Panc1 (cell line): ENCODE measurements around the gene TENT5C. TPM values are rescaled to one million over a fixed set of nuclear protein-coding genes. Genes with fewer than 3 reads are reported as not detected.

Experiments used
- ATAC-seq: fragments of 200-7000 bp; cut with Tn5 transposase; 2 replicates; pipeline ENCODE4 v1.9.1; 2020; ENCODE audit warnings: mild to moderate bottlenecking, moderate library complexity
- BruUV-seq: library from RNA; stranded (reverse); fragments of 400-500 nt; replicated peaks from 2 replicates; lab custom pipeline; 2021; lab: Mats Ljungman, UMichigan
- CTCF ChIA-PET: fragments of 300-600 bp; sonication (Branson Sonifier 250); formaldehyde crosslinking; loops from one replicate; lab custom pipeline; 2022; ENCODE audit warnings: antibody characterized with exemption; lab: Charles Lee
- POLR2A ChIA-PET: fragments of 300-600 bp; sonication (Branson Sonifier 250); formaldehyde crosslinking; loops from one replicate; lab custom pipeline; 2022; ENCODE audit warnings: antibody characterized with exemption; lab: Charles Lee
- DNase-seq: peaks from one replicate; pipeline ENCODE4 v3.0.0-alpha.2; 2010; ENCODE audit warnings: low read depth, low spot score
- H3K27ac ChIP-seq: 2 replicates; pipeline ENCODE4 v1.5.1; 2011; ENCODE audit warnings: mild to moderate bottlenecking, low read length, inconsistent platforms
- H3K27me3 ChIP-seq: fragments of 200-500 bp; sonication (Bioruptor generic); 2 replicates; pipeline ENCODE4 v1.6.0; 2014; ENCODE audit warnings: low read length, inconsistent platforms; ENCODE audit not compliant: control insufficient read depth, insufficient read depth
- H3K36me3 ChIP-seq: fragments of 200-500 bp; sonication (Bioruptor generic); 2 replicates; pipeline ENCODE4 v1.5.1; 2014; ENCODE audit warnings: inconsistent platforms, mild to moderate bottlenecking, low read length, moderate library complexity; ENCODE audit not compliant: control insufficient read depth, insufficient read depth
- H3K4me1 ChIP-seq: 2 replicates; pipeline ENCODE4 v1.5.1; 2011; ENCODE audit warnings: inconsistent platforms, mild to moderate bottlenecking, low read length, moderate library complexity; ENCODE audit not compliant: control insufficient read depth, insufficient read depth
- H3K4me3 ChIP-seq, 2 experiments: 2 replicates each; pipeline ENCODE4 v1.5.1; 2011 to 2012; ENCODE audit warnings: low read depth in 2 of 2, low read length in 2 of 2, mild to moderate bottlenecking in 2 of 2, inconsistent platforms in 1 of 2, moderate library complexity in 1 of 2
- H3K9me3 ChIP-seq: fragments of 200-500 bp; sonication (Bioruptor generic); 2 replicates; pipeline ENCODE4 v1.5.1; 2014; ENCODE audit warnings: low read depth, mild to moderate bottlenecking, inconsistent platforms, low read length, moderate library complexity; ENCODE audit not compliant: control insufficient read depth, insufficient read depth
- POLR2AphosphoS5 ChIP-seq: IDR thresholded peaks from 2 replicates; pipeline ENCODE4 v1.6.1; 2012; ENCODE audit warnings: mild to moderate bottlenecking, low read depth, low read length, moderate library complexity
- SIN3A ChIP-seq: IDR thresholded peaks from 2 replicates; pipeline ENCODE4 v1.6.1; 2012; ENCODE audit warnings: low read depth, mild to moderate bottlenecking, low read length, moderate library complexity, borderline replicate concordance; ENCODE audit not compliant: insufficient read depth
- TCF7L2 ChIP-seq: IDR thresholded peaks from 2 replicates; pipeline ENCODE4 v1.6.1; 2011; ENCODE audit warnings: mild to moderate bottlenecking, low read depth, low read length, inconsistent platforms
- in situ Hi-C: cut with HindIII; loops from 2 replicates; pipeline ENCODE4 v1.10.0; 2016; ENCODE audit warnings: low sequenced_read_pairs, low pct_unique_long_range_greater_than_20kb
- intact Hi-C: fragments of 100-400 bp; cut with micrococcal nuclease; formaldehyde crosslinking; loops from one replicate; pipeline ENCODE4 v1.10.0; 2022; ENCODE audit not compliant: unreplicated experiment
- total RNA-seq: library from RNA; stranded (reverse); gene quantifications from one replicate; pipeline ENCODE4 v1.2.1, GENCODE V29; 2021; ENCODE audit not compliant: unreplicated experiment
- TF ChIP-seq, protein P1 (sequence below), 2 experiments: IDR thresholded peaks; 2 replicates each; pipeline ENCODE4 v1.6.1; 2011 to 2012; ENCODE audit warnings: low read depth in 2 of 2, control low read depth in 1 of 2, low read length in 1 of 2, mild to moderate bottlenecking in 1 of 2, moderate library complexity in 1 of 2; ENCODE audit not compliant: insufficient read depth in 1 of 2
- TF ChIP-seq, protein P2 (sequence below): fragments of 450-650 bp; IDR thresholded peaks from 2 replicates; pipeline ENCODE4 v1.5.1; 2017; ENCODE audit warnings: mild to moderate bottlenecking

The TENT5C gene
- total RNA-seq, 1 experiment from 2014 or later = 8.9 TPM

DNA sequence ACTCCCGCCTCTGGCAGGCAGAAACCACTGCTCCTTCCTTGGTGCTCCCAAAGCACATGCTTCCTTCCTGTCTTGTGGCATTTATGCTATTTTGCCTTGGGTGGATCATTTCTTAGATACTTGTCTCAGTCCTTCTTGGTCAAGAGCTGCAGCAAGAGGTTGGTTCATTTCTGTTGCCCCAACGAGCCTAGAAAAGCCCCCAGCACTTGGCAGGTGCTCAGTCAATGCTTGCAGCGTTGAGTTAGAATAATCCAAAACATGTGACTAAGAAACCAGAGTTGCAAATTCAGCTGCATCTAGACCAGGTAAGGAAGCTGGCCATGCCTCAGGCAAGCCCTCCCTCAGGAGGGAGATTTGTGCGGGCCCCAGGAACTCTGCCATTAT lies 42.4 kb upstream of the TENT5C start:
- no peak for DNase-seq
- intact Hi-C loops (no loop called here), in situ Hi-C loops (no loop called here)
- Histone ChIP-seq H3K4me3 (no peak overlapping the region), H3K27me3 (no peaks in the 10 kb centered on the region), H3K36me3 (no peaks in the 10 kb centered on the region), H3K27ac (no peak overlapping the region), H3K9me3 (no peaks in the 10 kb centered on the region), H3K4me1 (no peaks in the 10 kb centered on the region)
- no peak for TF ChIP-seq POLR2AphosphoS5
- TF ChIP-seq, protein P1, sequence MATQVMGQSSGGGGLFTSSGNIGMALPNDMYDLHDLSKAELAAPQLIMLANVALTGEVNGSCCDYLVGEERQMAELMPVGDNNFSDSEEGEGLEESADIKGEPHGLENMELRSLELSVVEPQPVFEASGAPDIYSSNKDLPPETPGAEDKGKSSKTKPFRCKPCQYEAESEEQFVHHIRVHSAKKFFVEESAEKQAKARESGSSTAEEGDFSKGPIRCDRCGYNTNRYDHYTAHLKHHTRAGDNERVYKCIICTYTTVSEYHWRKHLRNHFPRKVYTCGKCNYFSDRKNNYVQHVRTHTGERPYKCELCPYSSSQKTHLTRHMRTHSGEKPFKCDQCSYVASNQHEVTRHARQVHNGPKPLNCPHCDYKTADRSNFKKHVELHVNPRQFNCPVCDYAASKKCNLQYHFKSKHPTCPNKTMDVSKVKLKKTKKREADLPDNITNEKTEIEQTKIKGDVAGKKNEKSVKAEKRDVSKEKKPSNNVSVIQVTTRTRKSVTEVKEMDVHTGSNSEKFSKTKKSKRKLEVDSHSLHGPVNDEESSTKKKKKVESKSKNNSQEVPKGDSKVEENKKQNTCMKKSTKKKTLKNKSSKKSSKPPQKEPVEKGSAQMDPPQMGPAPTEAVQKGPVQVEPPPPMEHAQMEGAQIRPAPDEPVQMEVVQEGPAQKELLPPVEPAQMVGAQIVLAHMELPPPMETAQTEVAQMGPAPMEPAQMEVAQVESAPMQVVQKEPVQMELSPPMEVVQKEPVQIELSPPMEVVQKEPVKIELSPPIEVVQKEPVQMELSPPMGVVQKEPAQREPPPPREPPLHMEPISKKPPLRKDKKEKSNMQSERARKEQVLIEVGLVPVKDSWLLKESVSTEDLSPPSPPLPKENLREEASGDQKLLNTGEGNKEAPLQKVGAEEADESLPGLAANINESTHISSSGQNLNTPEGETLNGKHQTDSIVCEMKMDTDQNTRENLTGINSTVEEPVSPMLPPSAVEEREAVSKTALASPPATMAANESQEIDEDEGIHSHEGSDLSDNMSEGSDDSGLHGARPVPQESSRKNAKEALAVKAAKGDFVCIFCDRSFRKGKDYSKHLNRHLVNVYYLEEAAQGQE (IDR thresholded peaks at IDR 0.05; ENCODE audit: insufficient read depth in 1 of 2, low read depth in 2 of 2, low read length in 1 of 2) = no peak
- TF ChIP-seq, protein P2, sequence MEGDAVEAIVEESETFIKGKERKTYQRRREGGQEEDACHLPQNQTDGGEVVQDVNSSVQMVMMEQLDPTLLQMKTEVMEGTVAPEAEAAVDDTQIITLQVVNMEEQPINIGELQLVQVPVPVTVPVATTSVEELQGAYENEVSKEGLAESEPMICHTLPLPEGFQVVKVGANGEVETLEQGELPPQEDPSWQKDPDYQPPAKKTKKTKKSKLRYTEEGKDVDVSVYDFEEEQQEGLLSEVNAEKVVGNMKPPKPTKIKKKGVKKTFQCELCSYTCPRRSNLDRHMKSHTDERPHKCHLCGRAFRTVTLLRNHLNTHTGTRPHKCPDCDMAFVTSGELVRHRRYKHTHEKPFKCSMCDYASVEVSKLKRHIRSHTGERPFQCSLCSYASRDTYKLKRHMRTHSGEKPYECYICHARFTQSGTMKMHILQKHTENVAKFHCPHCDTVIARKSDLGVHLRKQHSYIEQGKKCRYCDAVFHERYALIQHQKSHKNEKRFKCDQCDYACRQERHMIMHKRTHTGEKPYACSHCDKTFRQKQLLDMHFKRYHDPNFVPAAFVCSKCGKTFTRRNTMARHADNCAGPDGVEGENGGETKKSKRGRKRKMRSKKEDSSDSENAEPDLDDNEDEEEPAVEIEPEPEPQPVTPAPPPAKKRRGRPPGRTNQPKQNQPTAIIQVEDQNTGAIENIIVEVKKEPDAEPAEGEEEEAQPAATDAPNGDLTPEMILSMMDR = no peak
- no peak for TF ChIP-seq SIN3A
- TF ChIP-seq TCF7L2 = no peak
- ChIA-PET CTCF (no interaction called here), POLR2A (no interaction called here)
- BruUV-seq = no TSS peak
- ATAC-seq = no peak

DNA sequence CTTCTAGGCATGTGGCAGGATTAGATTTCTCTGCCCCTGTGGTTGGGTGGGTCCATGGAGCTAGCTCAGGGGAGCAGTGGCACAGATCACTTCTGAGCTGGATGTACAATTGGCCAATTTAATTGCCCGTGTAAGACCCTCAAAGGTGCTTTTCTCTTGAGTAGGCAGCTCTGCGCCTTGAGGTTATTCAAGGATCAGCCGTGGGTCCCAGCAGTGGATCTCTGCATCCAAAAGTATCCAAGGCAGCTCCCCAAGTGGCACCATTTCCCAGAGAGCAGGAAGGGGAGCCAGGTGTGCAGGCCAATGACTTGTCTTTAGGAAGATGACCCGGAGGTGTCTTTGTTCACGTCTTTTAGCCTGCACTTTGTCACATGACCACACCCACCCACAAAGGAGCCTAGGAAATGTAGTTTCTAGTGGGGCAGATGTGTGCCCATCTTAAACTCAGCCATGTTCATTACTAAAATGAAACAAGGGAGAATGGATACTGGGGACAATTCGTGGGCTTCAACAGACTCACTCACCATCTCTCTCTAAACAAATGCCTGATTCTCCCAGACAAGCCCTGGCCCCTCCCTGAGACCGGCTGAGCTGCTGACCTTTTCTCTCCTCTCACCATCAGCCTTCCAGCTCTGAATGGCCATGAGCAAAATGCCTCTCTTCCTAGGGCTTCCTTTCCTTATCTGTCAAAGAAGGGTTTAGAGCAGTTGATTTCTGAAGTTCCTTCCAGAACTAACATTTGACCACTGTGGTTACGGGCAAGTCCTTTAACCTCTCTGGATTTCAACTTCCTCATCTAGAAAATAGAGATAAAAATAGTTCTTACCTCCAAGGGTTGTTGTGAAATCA lies 41.4 kb upstream of the TENT5C start:
- ATAC-seq (no peak), DNase-seq (no peak)
- ChIA-PET POLR2A (interaction anchor here (0.6 kb wide), 1 partner anchor 23 kb away, joined by 11 read pairs; no protein-coding TSS in a partner anchor), CTCF (no interaction called here)
- BruUV-seq = no TSS peak
- H3K4me1 ChIP-seq = no peaks in the 10 kb centered on the region
- H3K9me3 ChIP-seq = no peaks in the 10 kb centered on the region
- H3K27ac ChIP-seq = no peak overlapping the region
- no peaks in the 10 kb centered on the region for H3K27me3 ChIP-seq
- TF ChIP-seq SIN3A (no peak), POLR2AphosphoS5 (no peak), TCF7L2 (no peak)
- TF ChIP-seq, protein P2 = no peak
- TF ChIP-seq, protein P1 (IDR thresholded peaks at IDR 0.05; ENCODE audit: insufficient read depth in 1 of 2, low read depth in 2 of 2, low read length in 1 of 2) = no peak
- intact Hi-C loops (no loop called here), in situ Hi-C loops (no loop called here)
- no peak overlapping the region for H3K4me3 ChIP-seq
- no peaks in the 10 kb centered on the region for H3K36me3 ChIP-seq
